Gastroesophageal sphincter (tissue), 4 donors: ENCODE measurements around the gene GPR65. TPM values are rescaled to one million over a fixed set of nuclear protein-coding genes. Genes with fewer than 3 reads are reported as not detected.

ENCODE experiments used
- ATAC-seq: fragments of 150-250 bp; one replicate; pipeline ENCODE4 v1.9.1; 2016; ENCODE audit warnings: mild to moderate bottlenecking, moderate library complexity
- H3K27ac ChIP-seq, 4 donors: fragments of 200-600 bp; sonication (generic) in 3 of 4; 1 replicate in 3 of 4; 2 replicates in 1 of 4; pipeline ENCODE4 v1.5.1; 2016 to 2019
- H3K27me3 ChIP-seq: fragments of 200-600 bp; sonication (generic); one replicate; pipeline ENCODE4 v1.5.1; 2019
- H3K36me3 ChIP-seq, 2 donors: fragments of 200-600 bp; sonication (generic); one replicate each; pipeline ENCODE4 v1.5.1; 2019; ENCODE audit warnings: control low read depth in 1 of 2
- H3K4me1 ChIP-seq, 3 donors: fragments of 200-600 bp; sonication (generic); 1 replicate in 2 of 3; 2 replicates in 1 of 3; pipeline ENCODE4 v1.5.1; 2016 to 2019; ENCODE audit warnings: control low read depth in 2 of 3
- H3K4me3 ChIP-seq, 2 donors: fragments of 200-600 bp; sonication (generic); one replicate each; pipeline ENCODE4 v1.5.1; 2019; ENCODE audit warnings: mild to moderate bottlenecking in 1 of 2, moderate library complexity in 1 of 2
- H3K9me3 ChIP-seq, 3 donors: fragments of 200-600 bp; sonication (generic); one replicate each; pipeline ENCODE4 v1.5.1; 2017 to 2019; ENCODE audit warnings: control low read depth in 2 of 3
- CTCF ChIP-seq, 4 experiments: fragments of 200-600 bp in 2 of 4; fragments of 450-650 bp in 2 of 4; sonication (generic) in 1 of 4; IDR thresholded peaks; one replicate each; pipeline ENCODE4 v1.5.1; 2017 to 2019; ENCODE audit warnings: antibody characterized with exemption in 4 of 4, mild to moderate bottlenecking in 2 of 4, moderate library complexity in 2 of 4
- EP300 ChIP-seq: sonication (generic); formaldehyde crosslinking; IDR thresholded peaks from one replicate; pipeline ENCODE4 v1.6.1; 2017; ENCODE audit warnings: antibody characterized with exemption, mild to moderate bottlenecking
- POLR2A ChIP-seq, 2 donors: fragments of 450-650 bp; IDR thresholded peaks; one replicate each; pipeline ENCODE4 v1.6.1; 2017; ENCODE audit warnings: antibody characterized with exemption in 2 of 2, mild to moderate bottlenecking in 2 of 2, moderate library complexity in 1 of 2
- POLR2AphosphoS5 ChIP-seq: sonication (generic); formaldehyde crosslinking; IDR thresholded peaks from one replicate; pipeline ENCODE4 v1.6.1; 2017; ENCODE audit warnings: antibody characterized with exemption
- WGBS, 2 donors: methylation state at CpG; one replicate each; pipeline ENCODE4 v1.1.5; 2018; ENCODE audit warnings: low coverage in 1 of 2; 5-methylcytosine and 5-hydroxymethylcytosine counted together
- total RNA-seq, 4 donors: library from RNA; depleted of rRNA; stranded (reverse); fragments of >200 nt; gene quantifications; one replicate each; pipeline ENCODE4 v1.1.0, GENCODE V29; 2016

The GPR65 gene
- total RNA-seq, 4 donors from 2014 or later, result 0.47 to 1.5 (median 0.52) TPM

GRCh38 chr14:87992718-87993628 lies 12.0 kb upstream of the GPR65 start, which contains the start of gene GALC:
TSS of gene GALC (minus strand) at chr14:87993182. CDS start at chr14:87993164, 18 bp downstream.
- WGBS, 2 donors, result 0 to 35% methylated on average over 5 to 21 of the region's 83 CpGs
- no peaks in the 10 kb centered on the region for H3K36me3 ChIP-seq
- H3K27ac ChIP-seq, result peak within 1 kb of the TSS; percentile 80 to 96 (median 91)
- H3K4me1 ChIP-seq, result peaks cover 2 to 26% (median 2%) of the 10 kb centered on the region in 3 donors
- no peak for TF ChIP-seq CTCF (IDR thresholded peaks at IDR 0.05)
- TF ChIP-seq POLR2A (IDR thresholded peaks at IDR 0.05), result peak; percentile 33 to 54
- no peak for TF ChIP-seq EP300
- TF ChIP-seq POLR2AphosphoS5, result peak; percentile 70
- peak; percentile 97 for ATAC-seq
- no peaks in the 10 kb centered on the region for H3K27me3 ChIP-seq
- no peaks in the 10 kb centered on the region for H3K9me3 ChIP-seq
- peak within 1 kb of the TSS; percentile 66 to 69 for H3K4me3 ChIP-seq

GRCh38 chr14:87994974-87995373 lies 10.0 kb upstream of the GPR65 start:
- 82 to 88% methylated on average over 4 to 5 of the region's 6 CpGs for WGBS, 2 donors
- Histone ChIP-seq H3K27ac (no peak overlapping the region), H3K27me3 (no peaks in the 10 kb centered on the region), H3K4me3 (no peak overlapping the region), H3K9me3 (no peaks in the 10 kb centered on the region), H3K4me1 (peaks cover 2 to 26% (median 2%) of the 10 kb centered on the region in 3 donors), H3K36me3 (no peaks in the 10 kb centered on the region)
- TF ChIP-seq EP300 (no peak), CTCF (IDR thresholded peaks at IDR 0.05) (no peak), POLR2AphosphoS5 (no peak)
- ATAC-seq, result no peak

- no peak overlapping the region for H3K27ac ChIP-seq
- no peak for TF ChIP-seq POLR2AphosphoS5
- TF ChIP-seq EP300, result no peak
- no peak for TF ChIP-seq POLR2A (IDR thresholded peaks at IDR 0.05)
- TF ChIP-seq CTCF (IDR thresholded peaks at IDR 0.05), result no peak
- no peaks in the 10 kb centered on the region for H3K9me3 ChIP-seq
- H3K4me1 ChIP-seq, result peaks cover 2 to 24% (median 2%) of the 10 kb centered on the region in 3 donors
- H3K36me3 ChIP-seq, result no peaks in the 10 kb centered on the region
- H3K4me3 ChIP-seq, result no peak overlapping the region
- 54 to 76% methylated on average over 5 to 6 of the region's 6 CpGs for WGBS, 2 donors
- H3K27me3 ChIP-seq, result no peaks in the 10 kb centered on the region
- no peak for ATAC-seq
Measured at GRCh38 chr14:87995500-87996290, 9.2 kb upstream of the GPR65 start.

- no peaks in the 10 kb centered on the region for H3K27me3 ChIP-seq
- no peak for ATAC-seq
- TF ChIP-seq EP300 (no peak), POLR2AphosphoS5 (no peak), CTCF (IDR thresholded peaks at IDR 0.05) (no peak), POLR2A (IDR thresholded peaks at IDR 0.05) (no peak)
- no peak overlapping the region for H3K27ac ChIP-seq
- H3K36me3 ChIP-seq, result no peaks in the 10 kb centered on the region
- H3K4me3 ChIP-seq, result no peak overlapping the region
- H3K4me1 ChIP-seq, result peaks cover 2 to 19% (median 2%) of the 10 kb centered on the region in 3 donors
- no peaks in the 10 kb centered on the region for H3K9me3 ChIP-seq
- 43 to 62% methylated on average over 1 of the region's 1 CpG for WGBS, 2 donors
Measured at GRCh38 chr14:87996291-87996592, 8.7 kb upstream of the GPR65 start.
